GM11168 (cell line): Measurements from ENCODE around the gene AGRN.
"Not testable (repeated sequence)": the region's sequence is repeated elsewhere in the genome, so short reads cannot be mapped to it uniquely, and the experiment has no call there.

ENCODE experiments used
- in situ Hi-C: fragments of 300-500 bp; cut with MboI; formaldehyde crosslinking; loops from one replicate; pipeline ENCODE4 v1.12.0; 2022; ENCODE audit warnings: low sequenced_read_pairs; ENCODE audit not compliant: unreplicated experiment

AGRN gene

DNA sequence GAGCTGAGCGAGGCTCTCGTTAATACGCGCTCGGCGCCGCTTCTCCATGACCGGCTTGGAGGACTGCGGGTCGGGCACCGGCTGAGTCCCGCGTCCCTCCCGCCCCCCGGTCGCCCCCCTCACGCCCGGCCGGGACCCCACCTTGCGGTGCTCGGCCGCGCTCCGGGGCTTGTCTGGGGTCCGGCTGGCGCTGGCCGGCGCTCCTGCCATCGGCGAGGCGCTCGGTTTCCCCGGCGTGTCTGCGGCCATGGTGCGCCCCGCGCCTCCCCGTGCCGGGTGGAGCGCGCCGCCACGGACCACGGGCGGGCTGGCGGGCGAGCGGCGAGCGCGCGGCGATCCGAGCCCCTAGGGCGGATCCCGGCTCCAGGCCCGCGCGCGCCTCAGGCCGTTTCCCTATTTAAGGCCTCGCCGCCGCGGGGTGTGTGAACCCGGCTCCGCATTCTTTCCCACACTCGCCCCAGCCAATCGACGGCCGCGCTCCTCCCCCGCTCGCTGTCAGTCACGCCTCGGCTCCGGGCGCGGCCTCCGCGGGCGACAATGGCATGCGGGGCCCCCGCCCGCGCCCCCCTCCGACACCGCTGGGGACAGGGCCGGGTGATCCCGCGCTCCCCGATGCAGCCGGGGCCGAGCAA is 20.1 kb upstream of the AGRN start, which contains the start of gene HES4:
Gene HES4, minus strand, starts transcription at position 373 of the 632 bp plus-strand sequence. Its CDS starts 124 bp downstream, at position 249.
- in situ Hi-C loops = no loop called here

GRCh38 chr1:1000357-1001056 is 19.4 kb upstream of the AGRN start:
- in situ Hi-C loops = no loop called here

- in situ Hi-C loops = no loop called here
Measured at GRCh38 chr1:1001057-1001783, 18.7 kb upstream of the AGRN start.

DNA sequence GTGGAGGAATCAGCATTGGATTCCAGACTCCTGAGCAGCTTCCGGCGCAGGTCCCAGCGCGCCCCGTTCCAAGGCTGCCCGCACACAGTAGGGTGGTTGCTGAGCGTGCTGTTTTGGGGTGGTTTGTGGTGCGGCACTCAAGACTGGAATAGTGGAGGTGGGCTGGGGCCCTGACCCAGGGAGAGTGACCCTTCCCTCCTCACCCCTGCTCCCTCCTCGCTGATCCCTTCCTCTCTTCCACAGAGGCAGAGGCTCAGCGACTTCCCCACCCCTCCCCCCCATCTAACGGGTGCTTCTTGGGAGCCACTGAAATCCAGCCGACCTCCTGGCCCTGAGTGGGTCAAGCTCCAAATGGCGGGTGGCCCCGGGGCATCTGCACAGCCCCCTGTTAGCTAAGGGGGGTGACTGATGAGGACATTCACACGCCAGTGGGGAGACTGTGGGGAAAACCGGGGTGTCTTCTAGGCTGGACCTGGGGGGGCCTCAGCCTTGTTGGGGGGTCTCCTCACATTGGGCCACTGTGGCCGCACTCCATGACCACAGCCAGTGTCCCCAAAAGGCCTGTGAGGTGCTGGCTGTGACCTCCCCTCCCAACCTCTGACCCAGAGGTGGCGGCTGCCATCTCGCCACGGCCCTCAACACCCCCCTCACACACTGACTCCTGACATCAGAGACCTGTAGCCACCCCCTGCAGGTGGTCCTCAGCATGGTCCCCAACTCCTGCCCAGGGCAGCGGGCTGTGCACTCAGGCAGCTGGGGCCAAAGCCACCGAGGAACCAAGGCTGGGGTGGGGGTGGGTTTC is 16.1 kb upstream of the AGRN start:
- in situ Hi-C loops = no loop called here

GRCh38 chr1:1004420-1004779 is 15.5 kb upstream of the AGRN start:
- in situ Hi-C loops = no loop called here

DNA sequence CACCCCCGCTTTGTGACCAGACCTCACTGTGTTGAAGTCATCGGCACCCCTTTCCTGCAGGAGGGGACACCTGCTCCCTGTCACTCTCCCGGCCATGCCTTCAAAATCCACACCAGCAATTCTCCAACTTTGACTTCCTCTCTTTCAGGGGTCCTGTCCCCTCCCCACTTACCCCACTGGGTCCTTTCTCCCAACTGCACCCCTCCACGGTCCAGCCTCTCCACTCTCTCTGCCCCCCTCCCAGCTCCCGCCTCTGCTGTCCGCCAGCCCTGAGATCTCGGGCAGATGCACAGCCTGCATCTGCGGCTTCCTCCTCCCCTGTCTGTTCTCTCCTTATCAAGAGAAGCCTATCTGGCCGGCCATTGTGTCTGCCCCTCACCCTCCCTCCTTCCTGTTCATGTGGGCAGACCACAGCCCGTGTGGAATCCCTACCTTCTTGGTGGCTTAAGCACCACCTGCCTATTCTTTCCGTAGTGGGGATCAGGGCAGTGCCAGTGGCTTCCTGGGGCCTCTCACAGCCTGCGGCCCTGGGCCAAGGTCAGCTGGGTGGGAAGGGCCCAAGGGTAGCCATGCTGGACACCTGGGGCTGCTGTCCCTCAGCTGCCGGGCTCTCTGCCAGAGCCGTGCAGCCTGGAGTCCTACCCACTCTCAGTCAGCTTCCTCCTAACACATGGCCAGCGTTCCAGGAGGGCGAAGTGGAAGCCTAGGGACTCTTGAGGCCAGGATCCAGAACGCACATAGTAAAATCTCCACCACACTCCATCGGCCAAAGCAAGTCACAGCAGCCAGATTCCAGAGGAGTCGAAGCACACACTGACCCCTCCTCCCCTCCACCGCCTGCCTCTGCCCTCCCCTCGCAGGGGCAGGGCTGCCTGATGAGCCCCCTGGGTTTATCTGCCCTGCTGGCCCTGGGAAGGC is 14.9 kb upstream of the AGRN start:
- in situ Hi-C loops = no loop called here

GRCh38 chr1:1005774-1006304 is 14.1 kb upstream of the AGRN start:
- in situ Hi-C loops = no loop called here

DNA sequence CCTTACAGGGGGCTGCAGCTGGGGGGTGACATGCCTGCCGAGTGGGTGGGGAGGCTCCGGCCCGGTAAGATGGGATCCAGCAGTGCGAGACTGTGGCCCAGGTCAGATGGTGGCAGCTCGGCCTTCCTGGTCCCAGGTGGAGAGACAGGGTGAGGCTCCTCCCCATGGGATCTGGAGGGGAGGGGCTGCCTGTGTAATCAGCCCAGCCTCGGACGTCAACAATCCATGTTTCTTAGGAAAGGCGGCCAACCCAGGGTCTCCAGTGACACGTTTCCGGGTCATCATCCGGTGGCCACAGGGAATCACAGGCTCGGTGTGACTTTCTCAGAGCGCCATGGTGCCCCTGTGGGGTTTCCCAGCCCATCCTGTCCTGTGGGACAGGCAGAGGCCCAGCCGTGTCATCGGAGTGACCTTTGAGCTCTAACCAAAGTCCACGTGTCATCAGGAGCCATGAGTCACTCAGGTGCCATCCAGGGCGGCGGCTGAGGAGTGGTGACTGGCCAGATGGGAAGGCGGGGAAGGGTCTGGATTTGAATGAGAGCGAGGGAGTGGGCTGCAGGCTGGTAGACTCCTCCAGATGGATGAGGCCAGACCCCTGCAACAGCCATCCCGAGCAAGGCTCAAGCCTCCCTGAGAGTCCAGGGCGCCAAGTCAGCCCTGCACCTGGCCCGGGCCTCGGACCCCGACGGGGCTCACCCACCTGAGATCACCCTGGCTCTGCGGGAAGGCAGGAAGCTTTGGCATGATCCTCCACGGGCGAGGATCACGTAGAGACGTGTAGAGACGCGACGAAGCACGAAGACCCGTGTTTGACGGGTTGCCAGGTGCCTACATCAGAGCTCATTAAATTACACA is 13.4 kb upstream of the AGRN start:
- in situ Hi-C loops = no loop called here

DNA sequence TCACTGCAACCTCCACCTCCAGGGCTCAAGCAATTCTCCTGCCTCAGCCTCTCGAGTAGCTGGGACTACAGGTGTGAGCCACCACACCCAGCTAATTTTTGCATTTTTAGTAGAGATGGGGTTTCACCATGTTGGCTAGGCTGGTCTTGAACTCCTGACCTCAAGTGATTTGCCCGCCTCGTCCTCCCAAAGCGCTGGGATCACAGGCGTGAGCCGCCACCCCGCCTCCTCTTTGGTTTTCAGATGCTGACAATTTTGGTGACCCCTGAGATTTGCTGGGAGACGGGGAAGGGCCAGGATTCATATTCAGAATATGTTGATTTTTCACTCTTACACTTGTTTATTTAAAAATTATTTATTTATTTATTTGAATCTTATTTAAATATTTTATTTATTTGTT is 9.8 kb upstream of the AGRN start:
- in situ Hi-C loops = not testable (repeated sequence)

- in situ Hi-C loops = no loop called here
Measured at GRCh38 chr1:1011396-1011949, 8.4 kb upstream of the AGRN start.

- in situ Hi-C loops = not testable (repeated sequence)
Measured at GRCh38 chr1:1012736-1013104, 7.2 kb upstream of the AGRN start.

DNA sequence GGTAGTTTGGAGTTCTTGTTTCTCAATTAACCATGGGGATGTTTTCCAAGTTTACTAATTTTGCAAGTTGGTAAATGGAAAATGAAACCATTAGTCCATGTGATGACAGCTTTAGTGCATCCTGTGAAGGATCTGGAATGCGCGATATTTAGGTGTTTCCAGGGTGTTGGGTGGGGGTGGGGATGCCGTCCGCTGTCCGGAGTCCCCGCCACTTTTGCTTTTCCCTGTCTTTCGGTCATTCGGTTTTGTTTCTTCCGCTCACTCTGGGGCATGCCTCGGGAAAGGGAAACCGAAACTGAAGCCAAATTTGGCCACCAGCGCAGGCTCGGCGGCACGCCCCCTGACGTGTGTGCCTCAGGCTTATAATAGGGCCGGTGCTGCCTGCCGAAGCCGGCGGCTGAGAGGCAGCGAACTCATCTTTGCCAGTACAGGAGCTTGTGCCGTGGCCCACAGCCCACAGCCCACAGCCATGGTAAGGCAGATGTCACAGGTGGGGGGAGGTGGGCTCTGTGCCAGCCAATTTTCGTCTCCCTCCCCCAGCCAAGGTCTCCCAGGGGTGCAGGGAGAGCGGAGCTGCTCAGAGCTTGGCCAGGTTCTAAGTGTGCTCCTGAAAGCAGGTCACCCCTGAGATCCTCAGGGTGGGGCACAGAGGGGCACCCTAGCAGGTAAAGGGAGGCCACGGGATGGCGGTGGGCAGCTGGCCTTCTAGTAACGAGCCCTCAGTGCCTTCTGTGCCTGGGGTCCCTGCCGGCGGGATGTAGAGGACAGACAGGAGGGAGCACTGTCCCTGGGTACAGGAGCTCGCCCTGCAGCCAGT is 6.6 kb upstream of the AGRN start, which contains the start of gene ISG15:
Gene ISG15, plus strand, starts transcription at position 393 of the 817 bp plus-strand sequence. Its CDS starts 77 bp downstream, at position 470.
- in situ Hi-C loops = no loop called here

GRCh38 chr1:1013922-1014648 is 5.8 kb upstream of the AGRN start:
- in situ Hi-C loops = no loop called here

GRCh38 chr1:1014799-1015681 is 4.9 kb upstream of the AGRN start:
- in situ Hi-C loops = no loop called here
